Esophagus squamous epithelium (tissue), 5 donors: Measurements from ENCODE around the gene NFU1. TPM values are rescaled to one million over a fixed set of nuclear protein-coding genes. Genes with fewer than 3 reads are reported as not detected.

Experiments used
- DNase-seq: peaks from one replicate; lab custom pipeline; 2025; lab: John Stamatoyannopoulos, UW
- H3K27ac ChIP-seq, 4 donors: fragments of 200-600 bp; sonication (generic); one replicate each; pipeline ENCODE4 v1.5.1; 2016 to 2019; ENCODE audit warnings: mild to moderate bottlenecking in 1 of 4
- H3K27me3 ChIP-seq, 4 donors: fragments of 200-600 bp; sonication (generic); 1 replicate in 3 of 4; 2 replicates in 1 of 4; pipeline versions ENCODE4 v1.5.1 to v1.6.0; 2017 to 2021; ENCODE audit warnings: antibody characterized with exemption in 1 of 4
- H3K36me3 ChIP-seq, 3 donors: fragments of 200-600 bp; sonication (generic); one replicate each; pipeline ENCODE4 v1.5.1; 2016 to 2019
- H3K4me1 ChIP-seq, 3 donors: fragments of 200-600 bp; sonication (generic); one replicate each; pipeline ENCODE4 v1.5.1; 2017 to 2019
- H3K4me3 ChIP-seq, 4 donors: fragments of 200-600 bp; sonication (generic); 1 replicate in 3 of 4; 2 replicates in 1 of 4; pipeline ENCODE4 v1.5.1; 2016 to 2019; ENCODE audit warnings: mild to moderate bottlenecking in 2 of 4, moderate library complexity in 1 of 4
- H3K9me3 ChIP-seq, 3 donors: fragments of 200-600 bp; sonication (generic); one replicate each; pipeline ENCODE4 v1.5.1; 2016 to 2019
- POLR2A ChIP-seq, 4 donors: fragments of 450-650 bp; IDR thresholded peaks; one replicate each; pipeline ENCODE4 v1.6.1; 2017; ENCODE audit warnings: antibody characterized with exemption in 4 of 4, mild to moderate bottlenecking in 4 of 4, moderate library complexity in 3 of 4
- WGBS, 2 donors: methylation state at CpG; one replicate each; pipeline ENCODE4 v1.1.5; 2018; 5-methylcytosine and 5-hydroxymethylcytosine counted together
- intact Hi-C: fragments of 100-400 bp; cut with DNase I; formaldehyde crosslinking; loops from one replicate; pipeline ENCODE4 v1.15.0; 2022
- total RNA-seq, 4 donors: library from RNA; depleted of rRNA; stranded (reverse); fragments of >200 nt; gene quantifications; one replicate each; pipeline ENCODE4 v1.1.0, GENCODE V29; 2016
- TF ChIP-seq, protein P1 (sequence below), 6 experiments: fragments of 450-650 bp in 4 of 6; fragments of 200-600 bp in 2 of 6; sonication (generic) in 2 of 6; IDR thresholded peaks; one replicate each; pipeline ENCODE4 v1.5.1; 2016 to 2019; ENCODE audit warnings: antibody characterized with exemption in 6 of 6, mild to moderate bottlenecking in 4 of 6, moderate library complexity in 4 of 6
- donor health status: DM: yes; HTN: yes; CAD: no.

NFU1 gene
- 10 to 100 TPM; 17.4 to 26.2 (median 23.5) TPM for total RNA-seq

DNA sequence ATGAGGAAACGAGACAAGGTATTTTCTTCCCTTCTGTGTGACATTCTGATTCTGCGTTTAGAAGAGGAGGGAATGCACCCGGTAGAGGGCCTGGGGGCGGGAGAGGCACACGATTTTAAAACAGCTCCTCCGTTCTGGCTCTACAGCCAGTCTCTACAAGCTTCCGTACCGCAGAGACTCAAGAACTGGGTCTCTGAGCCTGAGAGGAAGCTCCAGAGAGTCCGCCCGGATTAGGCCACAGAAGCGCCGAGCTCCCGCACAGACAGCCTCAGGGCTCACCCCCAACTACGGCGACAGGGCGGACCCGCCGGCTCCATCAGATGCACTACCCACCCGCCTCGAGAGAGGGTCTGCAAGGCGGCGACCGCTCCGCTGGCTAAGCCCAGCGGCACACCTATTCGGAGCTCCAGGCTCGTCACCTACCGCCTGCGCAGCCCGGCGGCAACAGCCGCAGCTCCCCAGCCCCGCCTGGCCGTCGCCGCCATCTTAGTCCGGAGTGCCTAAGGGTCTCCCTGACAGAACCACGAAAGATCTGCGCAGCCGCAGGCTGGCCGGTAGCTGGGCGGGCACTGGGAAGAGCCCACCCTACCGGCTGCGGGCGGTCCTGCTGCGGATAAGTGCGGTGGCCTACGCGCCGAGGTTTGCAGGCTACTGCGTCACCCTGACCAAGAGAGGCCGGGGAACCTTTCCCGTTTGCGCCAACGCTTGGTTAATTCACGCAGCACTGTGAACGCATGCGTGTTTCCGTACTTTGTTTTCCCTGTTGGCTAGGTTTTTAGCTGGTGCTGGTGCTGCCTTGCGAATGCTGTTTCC, at the start of gene NFU1:
Gene NFU1 (minus strand): TSS at position 498 of the 813 bp plus-strand sequence. CDS start 13 bp downstream, at position 485.
- peak in 3 of 4 donors; percentile 25 to 80 (median 72) for TF ChIP-seq POLR2A (IDR thresholded peaks at IDR 0.05)
- TF ChIP-seq, protein P1, sequence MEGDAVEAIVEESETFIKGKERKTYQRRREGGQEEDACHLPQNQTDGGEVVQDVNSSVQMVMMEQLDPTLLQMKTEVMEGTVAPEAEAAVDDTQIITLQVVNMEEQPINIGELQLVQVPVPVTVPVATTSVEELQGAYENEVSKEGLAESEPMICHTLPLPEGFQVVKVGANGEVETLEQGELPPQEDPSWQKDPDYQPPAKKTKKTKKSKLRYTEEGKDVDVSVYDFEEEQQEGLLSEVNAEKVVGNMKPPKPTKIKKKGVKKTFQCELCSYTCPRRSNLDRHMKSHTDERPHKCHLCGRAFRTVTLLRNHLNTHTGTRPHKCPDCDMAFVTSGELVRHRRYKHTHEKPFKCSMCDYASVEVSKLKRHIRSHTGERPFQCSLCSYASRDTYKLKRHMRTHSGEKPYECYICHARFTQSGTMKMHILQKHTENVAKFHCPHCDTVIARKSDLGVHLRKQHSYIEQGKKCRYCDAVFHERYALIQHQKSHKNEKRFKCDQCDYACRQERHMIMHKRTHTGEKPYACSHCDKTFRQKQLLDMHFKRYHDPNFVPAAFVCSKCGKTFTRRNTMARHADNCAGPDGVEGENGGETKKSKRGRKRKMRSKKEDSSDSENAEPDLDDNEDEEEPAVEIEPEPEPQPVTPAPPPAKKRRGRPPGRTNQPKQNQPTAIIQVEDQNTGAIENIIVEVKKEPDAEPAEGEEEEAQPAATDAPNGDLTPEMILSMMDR (IDR thresholded peaks at IDR 0.05), result peak; percentile 28 to 75 (median 67)
- Histone ChIP-seq H3K9me3 (no peaks in the 10 kb centered on the region), H3K27ac (peak within 1 kb of the TSS; percentile 98 to 99 (median 98)), H3K4me3 (peak within 1 kb of the TSS; percentile 80 to 94 (median 92)), H3K27me3 (no peaks in the 10 kb centered on the region), H3K36me3 (no peaks in the 10 kb centered on the region), H3K4me1 (peaks cover 13 to 46% (median 16%) of the 10 kb centered on the region in 3 donors)
- DNase-seq, result peak; percentile 47
- intact Hi-C loops, result no loop called here
- WGBS, 2 donors, result 0% methylated on average over 14 to 23 of the region's 60 CpGs

DNA sequence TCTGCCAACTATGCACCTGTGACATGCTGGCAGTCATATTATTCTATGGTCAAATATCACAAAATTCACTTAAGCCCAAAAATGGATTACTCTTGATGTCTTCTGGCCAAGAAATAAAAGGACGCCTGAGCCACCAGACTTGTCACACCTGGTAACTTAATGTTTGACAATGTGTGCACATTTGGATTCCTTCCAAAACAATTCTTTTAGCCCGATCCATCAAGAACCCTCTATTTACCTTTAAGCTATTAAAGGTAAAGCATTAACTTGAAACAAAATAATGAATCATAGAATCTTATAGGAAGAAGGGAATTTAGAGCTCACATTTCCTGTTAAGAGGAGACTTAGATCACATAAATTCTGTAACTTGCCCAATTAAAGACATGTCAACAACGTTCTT, 46.5 kb upstream of the NFU1 start:
- Histone ChIP-seq H3K4me3 (no peak overlapping the region), H3K4me1 (peaks cover 0 to 4% (median 0%) of the 10 kb centered on the region in 3 donors), H3K27ac (no peak overlapping the region), H3K36me3 (peaks cover 0 to 54% (median 5%) of the 10 kb centered on the region in 3 donors), H3K27me3 (no peaks in the 10 kb centered on the region), H3K9me3 (no peaks in the 10 kb centered on the region)
- WGBS, 2 donors, result 44% methylated on average over 3 of the region's 3 CpGs
- intact Hi-C loops, result no loop called here
- no peak for DNase-seq
- TF ChIP-seq, protein P1 (IDR thresholded peaks at IDR 0.05), result no peak
- no peak for TF ChIP-seq POLR2A (IDR thresholded peaks at IDR 0.05)

DNA sequence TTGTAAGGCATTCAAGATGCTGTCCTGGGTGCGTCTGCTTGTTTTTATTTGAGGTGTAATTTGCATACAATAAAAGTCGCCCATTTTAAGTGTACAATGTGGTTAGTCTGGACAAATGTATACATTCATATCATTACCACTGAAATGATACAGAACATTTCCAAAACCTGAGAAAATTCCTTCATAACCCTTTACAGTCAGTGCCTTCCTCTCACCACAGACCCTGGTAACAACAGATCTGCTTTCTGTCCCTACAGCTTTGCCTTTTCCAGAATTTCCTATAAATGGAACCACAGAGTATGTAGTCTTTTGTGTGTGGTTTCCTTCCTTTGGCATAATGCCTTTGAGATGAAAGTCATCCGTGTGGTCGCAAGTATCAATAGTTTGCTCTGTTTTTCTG, 45.8 kb upstream of the NFU1 start:
- DNase-seq, result no peak
- H3K27me3 ChIP-seq, result no peaks in the 10 kb centered on the region
- TF ChIP-seq POLR2A (IDR thresholded peaks at IDR 0.05), result no peak
- TF ChIP-seq, protein P1 (IDR thresholded peaks at IDR 0.05), result no peak
- H3K36me3 ChIP-seq, result peaks cover 0 to 57% (median 5%) of the 10 kb centered on the region in 3 donors
- no peaks in the 10 kb centered on the region for H3K9me3 ChIP-seq
- no peak overlapping the region for H3K27ac ChIP-seq
- peaks cover 0 to 4% (median 0%) of the 10 kb centered on the region in 3 donors for H3K4me1 ChIP-seq
- H3K4me3 ChIP-seq, result no peak overlapping the region
- WGBS, 2 donors, result 66% methylated on average over 4 of the region's 4 CpGs
- intact Hi-C loops, result no loop called here

DNA sequence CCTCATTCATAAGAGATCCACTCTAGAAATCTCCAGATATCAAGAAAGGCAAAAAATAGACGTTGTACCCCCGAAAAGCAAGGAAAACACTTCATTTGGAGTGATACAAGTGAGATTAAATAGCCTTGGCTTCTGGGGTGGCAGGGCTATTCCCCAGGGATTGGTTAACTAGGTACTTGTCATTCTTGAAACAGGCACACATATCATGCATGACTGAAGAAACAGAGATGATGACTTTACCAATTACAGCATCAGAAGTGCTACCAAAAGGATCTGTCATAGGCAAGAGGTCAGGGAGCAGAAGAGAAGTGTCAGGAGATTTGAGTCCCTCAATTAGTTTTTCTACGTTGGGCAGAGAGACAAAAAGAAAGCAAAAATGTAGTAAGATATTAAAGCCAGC, 45.2 kb upstream of the NFU1 start:
- Histone ChIP-seq H3K4me3 (no peak overlapping the region), H3K4me1 (peaks cover 0 to 4% (median 0%) of the 10 kb centered on the region in 3 donors), H3K36me3 (peaks cover 0 to 58% (median 5%) of the 10 kb centered on the region in 3 donors), H3K9me3 (no peaks in the 10 kb centered on the region), H3K27me3 (no peaks in the 10 kb centered on the region), H3K27ac (no peak overlapping the region)
- DNase-seq, result no peak
- intact Hi-C loops, result no loop called here
- WGBS, 2 donors, result 67 to 91% methylated on average over 3 of the region's 3 CpGs
- no peak for TF ChIP-seq POLR2A (IDR thresholded peaks at IDR 0.05)
- TF ChIP-seq, protein P1 (IDR thresholded peaks at IDR 0.05), result no peak

DNA sequence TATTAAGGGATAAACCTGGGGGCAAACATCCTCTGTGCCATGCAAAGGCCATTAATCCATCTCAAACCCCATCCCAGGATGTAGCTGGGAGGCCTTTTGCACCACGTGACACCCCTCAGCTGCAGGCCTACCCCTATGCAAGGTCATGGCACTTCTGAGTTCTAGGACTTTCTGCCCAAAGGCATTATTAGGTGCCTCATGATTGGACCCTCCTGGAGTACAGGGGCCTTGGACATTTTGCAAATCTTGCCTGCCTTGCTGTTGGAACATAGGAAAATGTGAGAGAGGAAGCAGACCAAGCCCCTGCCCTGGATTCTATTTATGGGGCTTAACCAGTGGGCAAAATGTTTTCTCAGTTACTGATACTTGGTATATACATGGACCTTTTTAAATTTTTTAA, 44.2 kb upstream of the NFU1 start:
- Histone ChIP-seq H3K4me3 (no peak overlapping the region), H3K9me3 (no peaks in the 10 kb centered on the region), H3K36me3 (peaks cover 0 to 57% (median 5%) of the 10 kb centered on the region in 3 donors), H3K4me1 (peaks cover 0 to 4% (median 0%) of the 10 kb centered on the region in 3 donors), H3K27ac (no peak overlapping the region), H3K27me3 (no peaks in the 10 kb centered on the region)
- no peak for DNase-seq
- intact Hi-C loops, result no loop called here
- 91 to 100% methylated on average over 1 of the region's 1 CpG for WGBS, 2 donors
- TF ChIP-seq POLR2A (IDR thresholded peaks at IDR 0.05), result no peak
- TF ChIP-seq, protein P1 (IDR thresholded peaks at IDR 0.05), result no peak
